Right lobe of liver (tissue), 4 donors: ENCODE data around the gene OXTR.

Source experiments
- POLR2A ChIP-seq: fragments of 450-650 bp; IDR thresholded peaks from one replicate; pipeline ENCODE4 v1.6.1; 2017; ENCODE audit warnings: antibody characterized with exemption, mild to moderate bottlenecking
- TF ChIP-seq, protein P1 (sequence below), 4 donors: fragments of 200-600 bp in 3 of 4; fragments of 450-650 bp in 1 of 4; IDR thresholded peaks; one replicate each; pipeline versions ENCODE4 v1.5.1 to v1.8.0; 2016 to 2022; ENCODE audit warnings: antibody characterized with exemption in 4 of 4, mild to moderate bottlenecking in 2 of 4
- donor health status: DM: no; HTN: no; CAD: no.
- donor health status: DM: no; HTN: no; CAD: no.
- donor health status: DM: no; HTN: yes; CAD: no.

DNA sequence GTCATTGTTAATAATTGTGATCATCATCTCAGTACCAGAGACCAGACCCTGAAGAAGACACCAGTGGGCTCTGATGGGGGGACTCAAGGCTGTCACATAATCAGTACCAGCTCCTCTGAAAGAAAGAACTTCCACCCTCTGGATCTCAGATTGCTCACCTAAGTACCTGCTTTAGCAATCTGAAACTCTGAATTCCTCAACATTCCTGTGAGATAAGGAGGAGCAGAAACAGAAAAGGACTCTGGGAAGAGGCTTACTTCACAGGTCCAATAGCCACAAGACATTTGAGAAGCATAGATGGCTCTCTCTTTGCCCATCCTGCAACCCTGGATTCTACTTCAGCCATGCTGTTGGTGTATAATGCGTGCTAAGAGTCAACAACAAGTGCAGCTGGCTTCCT, 44.0 kb upstream of the OXTR start:
- TF ChIP-seq, protein P1, sequence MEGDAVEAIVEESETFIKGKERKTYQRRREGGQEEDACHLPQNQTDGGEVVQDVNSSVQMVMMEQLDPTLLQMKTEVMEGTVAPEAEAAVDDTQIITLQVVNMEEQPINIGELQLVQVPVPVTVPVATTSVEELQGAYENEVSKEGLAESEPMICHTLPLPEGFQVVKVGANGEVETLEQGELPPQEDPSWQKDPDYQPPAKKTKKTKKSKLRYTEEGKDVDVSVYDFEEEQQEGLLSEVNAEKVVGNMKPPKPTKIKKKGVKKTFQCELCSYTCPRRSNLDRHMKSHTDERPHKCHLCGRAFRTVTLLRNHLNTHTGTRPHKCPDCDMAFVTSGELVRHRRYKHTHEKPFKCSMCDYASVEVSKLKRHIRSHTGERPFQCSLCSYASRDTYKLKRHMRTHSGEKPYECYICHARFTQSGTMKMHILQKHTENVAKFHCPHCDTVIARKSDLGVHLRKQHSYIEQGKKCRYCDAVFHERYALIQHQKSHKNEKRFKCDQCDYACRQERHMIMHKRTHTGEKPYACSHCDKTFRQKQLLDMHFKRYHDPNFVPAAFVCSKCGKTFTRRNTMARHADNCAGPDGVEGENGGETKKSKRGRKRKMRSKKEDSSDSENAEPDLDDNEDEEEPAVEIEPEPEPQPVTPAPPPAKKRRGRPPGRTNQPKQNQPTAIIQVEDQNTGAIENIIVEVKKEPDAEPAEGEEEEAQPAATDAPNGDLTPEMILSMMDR (IDR thresholded peaks at IDR 0.05) = no peak
- no peak for TF ChIP-seq POLR2A
